Peyer's patch (tissue), 4 donors: ENCODE data around the gene ERO1B.

Experiments
- CTCF ChIP-seq, 6 experiments: fragments of 450-650 bp in 4 of 6; fragments of 200-600 bp in 2 of 6; sonication (generic) in 1 of 6; IDR thresholded peaks; one replicate each; pipeline ENCODE4 v1.5.1; 2017 to 2019; ENCODE audit warnings: antibody characterized with exemption in 6 of 6, mild to moderate bottlenecking in 3 of 6, moderate library complexity in 1 of 6
- POLR2A ChIP-seq, 2 donors: fragments of 450-650 bp; IDR thresholded peaks; one replicate each; pipeline ENCODE4 v1.5.1; 2017; ENCODE audit warnings: antibody characterized with exemption in 2 of 2, mild to moderate bottlenecking in 2 of 2, moderate library complexity in 2 of 2

DNA sequence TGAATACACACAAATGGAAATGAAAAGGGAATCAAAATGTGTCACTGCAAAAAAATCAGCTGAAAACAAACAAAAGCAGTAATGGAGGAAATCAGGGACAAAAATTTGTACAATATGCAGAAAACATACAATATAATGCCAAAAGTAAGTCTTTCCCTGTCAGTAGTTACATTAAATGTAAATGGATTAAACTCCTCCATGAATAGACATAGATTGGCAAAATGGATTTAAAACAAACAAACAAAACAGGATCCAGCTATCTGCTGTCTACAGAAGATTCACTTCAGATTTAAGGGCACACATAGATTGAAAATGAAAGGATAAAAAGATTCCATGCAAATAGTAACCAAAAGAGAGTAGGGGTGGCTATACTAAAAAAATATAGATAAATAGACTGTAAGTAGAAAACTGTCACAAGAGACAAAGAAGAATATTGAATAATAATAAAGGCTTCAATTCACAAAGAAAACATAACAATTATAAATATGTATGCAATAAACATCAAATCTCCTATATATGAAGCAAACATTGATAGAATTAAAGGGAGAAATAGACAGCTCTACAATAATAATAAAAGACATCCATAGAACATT lies 42.2 kb upstream of the ERO1B start:
- TF ChIP-seq CTCF (IDR thresholded peaks at IDR 0.05) (no peak), POLR2A (IDR thresholded peaks at IDR 0.05) (no peak)
